HepG2 (cell line): ENCODE data around the gene TEX19. TPM values are rescaled to one million over a fixed set of nuclear protein-coding genes. Genes with fewer than 3 reads are reported as not detected.

Experiments used
- BCL3 ChIP-seq: sonication (generic); formaldehyde crosslinking; IDR thresholded peaks from 2 replicates; pipeline ENCODE4 v1.5.1; 2020; ENCODE audit warnings: mild to moderate bottlenecking, missing genetic modification reagents, moderate library complexity
- ISX ChIP-seq: sonication (generic); formaldehyde crosslinking; conservative IDR thresholded peaks from 2 replicates; pipeline ENCODE4 v1.5.0; 2020; ENCODE audit warnings: missing genetic modification reagents
- KLF6 ChIP-seq: IDR thresholded peaks from 2 replicates; pipeline ENCODE4 v1.8.0; 2016; ENCODE audit warnings: missing biosample characterization, missing genetic modification reagents
- MBD4 ChIP-seq: IDR thresholded peaks from 2 replicates; pipeline ENCODE4 v1.6.1; 2012; ENCODE audit warnings: low read length, inconsistent platforms, borderline replicate concordance
- MEIS2 ChIP-seq: sonication (generic); formaldehyde crosslinking; IDR thresholded peaks from 2 replicates; pipeline ENCODE4 v1.9.0; 2021; ENCODE audit warnings: mild to moderate bottlenecking, missing genetic modification reagents
- NFE2L1 ChIP-seq: sonication (generic); formaldehyde crosslinking; IDR thresholded peaks from 2 replicates; pipeline ENCODE4 v1.4.0; 2020; ENCODE audit warnings: missing genetic modification reagents, mild to moderate bottlenecking, borderline replicate concordance
- NFKB2 ChIP-seq: sonication (generic); formaldehyde crosslinking; IDR thresholded peaks from 2 replicates; pipeline ENCODE4 v1.4.0; 2020; ENCODE audit warnings: missing genetic modification reagents, borderline replicate concordance
- PRMT3 ChIP-seq: sonication (generic); formaldehyde crosslinking; IDR thresholded peaks from 2 replicates; pipeline ENCODE4 v1.8.1; 2022; ENCODE audit warnings: low read depth, mild to moderate bottlenecking, moderate library complexity, missing genetic modification reagents, borderline replicate concordance
- PRPF4 ChIP-seq: fragments of 200-400 bp; formaldehyde crosslinking; IDR thresholded peaks from 2 replicates; pipeline ENCODE4 v1.6.1; 2016; ENCODE audit warnings: low read length, low read depth; ENCODE audit not compliant: poor library complexity, severe bottlenecking
- RXRB ChIP-seq: IDR thresholded peaks from 2 replicates; pipeline ENCODE4 v1.6.1; 2016; ENCODE audit warnings: borderline replicate concordance, missing genetic modification reagents, missing compliant biosample characterization
- SAP130 ChIP-seq: IDR thresholded peaks from 2 replicates; pipeline ENCODE4 v1.6.1; 2016; ENCODE audit warnings: low read depth
- SMC3 ChIP-seq: IDR thresholded peaks from 2 replicates; pipeline ENCODE4 v1.6.1; 2011; ENCODE audit warnings: low read length, improper control_type of control experiment
- TARDBP ChIP-seq: sonication (generic); formaldehyde crosslinking; IDR thresholded peaks from 2 replicates; pipeline ENCODE4 v1.8.0; 2022; ENCODE audit warnings: mild to moderate bottlenecking, missing genetic modification reagents
- THYN1 ChIP-seq: sonication (generic); formaldehyde crosslinking; IDR thresholded peaks from 2 replicates; pipeline ENCODE4 v1.8.1; 2023; ENCODE audit warnings: low read depth, mild to moderate bottlenecking, moderate library complexity, missing genetic modification reagents, borderline replicate concordance
- ZBTB8A ChIP-seq: sonication (generic); formaldehyde crosslinking; IDR thresholded peaks from 2 replicates; pipeline ENCODE4 v1.4.0; 2020; ENCODE audit warnings: mild to moderate bottlenecking, low read depth, missing genetic modification reagents, borderline replicate concordance
- ZFP91 ChIP-seq: sonication (generic); formaldehyde crosslinking; IDR thresholded peaks from 2 replicates; pipeline ENCODE4 v1.9.0; 2022; ENCODE audit warnings: missing genetic modification reagents, mild to moderate bottlenecking, borderline replicate concordance
- ZFYVE20 ChIP-seq: sonication (generic); formaldehyde crosslinking; IDR thresholded peaks from 2 replicates; pipeline ENCODE4 v1.8.0; 2023; ENCODE audit warnings: low read depth, mild to moderate bottlenecking, moderate library complexity, missing genetic modification reagents, borderline replicate concordance
- ZNF10 ChIP-seq: sonication (generic); formaldehyde crosslinking; IDR thresholded peaks from 2 replicates; pipeline ENCODE4 v1.4.0; 2020; ENCODE audit warnings: mild to moderate bottlenecking, low read depth, missing genetic modification reagents, borderline replicate concordance
- ZNF382 ChIP-seq: sonication (generic); formaldehyde crosslinking; IDR thresholded peaks from 2 replicates; pipeline ENCODE4 v1.5.0; 2020; ENCODE audit warnings: missing genetic modification reagents, mild to moderate bottlenecking, borderline replicate concordance
- ZNF768 ChIP-seq: sonication (generic); formaldehyde crosslinking; IDR thresholded peaks from 2 replicates; pipeline ENCODE4 v1.4.0; 2020; ENCODE audit warnings: missing genetic modification reagents
- ZUFSP ChIP-seq: sonication (generic); formaldehyde crosslinking; IDR thresholded peaks from 2 replicates; pipeline ENCODE4 v1.9.0; 2021; ENCODE audit warnings: missing genetic modification reagents, mild to moderate bottlenecking, borderline replicate concordance
- polyA plus RNA-seq, 8 experiments: library from polyadenylated mRNA; depleted of rRNA in 3 of 8; stranded (reverse) in 7 of 8; unstranded in 1 of 8; fragments of >200 nt; fragmentation: Illumina TruSeq in 4 of 8; extraction: Trizol in 4 of 8; gene quantifications; 2 replicates each; pipeline versions ENCODE4 v1.2.1 to v1.2.3, GENCODE V29; 2011 to 2016; ENCODE audit warnings: low read depth in 4 of 8, missing spikeins in 1 of 8, mixed read lengths in 1 of 8; ENCODE audit not compliant: insufficient read depth in 1 of 8
- total RNA-seq, 5 experiments: library from RNA; depleted of rRNA; stranded (reverse); fragments of >200 nt; fragmentation: Illumina TruSeq; extraction: Trizol; gene quantifications; 2 replicates each; pipeline ENCODE4 v1.2.3, GENCODE V29; 2016; ENCODE audit warnings: low read depth in 1 of 5
- TF ChIP-seq, protein P1 (sequence below): sonication (generic); formaldehyde crosslinking; IDR thresholded peaks from 2 replicates; pipeline ENCODE4 v1.4.0; 2020; ENCODE audit warnings: missing genetic modification reagents

TEX19 gene
- total and polyA plus RNA-seq, 2 of the 13 experiments (the other 11 are each of a cell fraction or from before 2014, with no cell fraction given) = 1.3 to 6.0 TPM

GRCh38 chr17:82370471-82371332 lies 11.7 kb downstream of the TEX19 start (continued):
- TF ChIP-seq ZUFSP (no peak), KLF6 (CRISPR knock-in tag) (peak; percentile 81; the same call in 1 of the 2 replicates), PRMT3 (CRISPR knock-in tag) (peak; percentile 88; the same call in 1 of the 2 replicates), RXRB (peak; percentile 66; the same call in 1 of the 2 replicates), ZNF768 (CRISPR knock-in tag) (peak; percentile 74; the same call in 1 of the 2 replicates), MBD4 (no peak), NFE2L1 (CRISPR knock-in tag) (peak; percentile 78; the same call in 1 of the 2 replicates), ZBTB8A (CRISPR knock-in tag) (peak; percentile 93; the same call in 1 of the 2 replicates), THYN1 (CRISPR knock-in tag) (no peak), TARDBP (CRISPR knock-in tag) (peak; percentile 78), BCL3 (CRISPR knock-in tag) (peak; percentile 74; the same call in 1 of the 2 replicates), ISX (peak; percentile 92; the same call in 1 of the 2 replicates), ZNF10 (CRISPR knock-in tag) (no peak), SMC3 (no peak), SAP130 (CRISPR knock-in tag) (peak; percentile 69), ZFP91 (CRISPR knock-in tag) (peak; percentile 78), ZFYVE20 (CRISPR knock-in tag) (no peak), ZNF382 (no peak), MEIS2 (peak; percentile 75), NFKB2 (CRISPR knock-in tag) (peak; percentile 100), PRPF4 (no peak)
- TF ChIP-seq, protein P1, sequence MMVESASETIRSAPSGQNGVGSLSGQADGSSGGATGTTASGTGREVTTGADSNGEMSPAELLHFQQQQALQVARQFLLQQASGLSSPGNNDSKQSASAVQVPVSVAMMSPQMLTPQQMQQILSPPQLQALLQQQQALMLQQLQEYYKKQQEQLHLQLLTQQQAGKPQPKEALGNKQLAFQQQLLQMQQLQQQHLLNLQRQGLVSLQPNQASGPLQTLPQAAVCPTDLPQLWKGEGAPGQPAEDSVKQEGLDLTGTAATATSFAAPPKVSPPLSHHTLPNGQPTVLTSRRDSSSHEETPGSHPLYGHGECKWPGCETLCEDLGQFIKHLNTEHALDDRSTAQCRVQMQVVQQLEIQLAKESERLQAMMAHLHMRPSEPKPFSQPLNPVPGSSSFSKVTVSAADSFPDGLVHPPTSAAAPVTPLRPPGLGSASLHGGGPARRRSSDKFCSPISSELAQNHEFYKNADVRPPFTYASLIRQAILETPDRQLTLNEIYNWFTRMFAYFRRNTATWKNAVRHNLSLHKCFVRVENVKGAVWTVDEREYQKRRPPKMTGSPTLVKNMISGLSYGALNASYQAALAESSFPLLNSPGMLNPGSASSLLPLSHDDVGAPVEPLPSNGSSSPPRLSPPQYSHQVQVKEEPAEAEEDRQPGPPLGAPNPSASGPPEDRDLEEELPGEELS (CRISPR knock-in tag) = peak; percentile 65; the same call in 1 of the 2 replicates
